Midbrain (tissue), 1 donor: ENCODE data around the gene F7.

Experiments
- DNase-seq: peaks from one replicate; lab custom pipeline; 2025; lab: John Stamatoyannopoulos, UW

F7 gene

DNA sequence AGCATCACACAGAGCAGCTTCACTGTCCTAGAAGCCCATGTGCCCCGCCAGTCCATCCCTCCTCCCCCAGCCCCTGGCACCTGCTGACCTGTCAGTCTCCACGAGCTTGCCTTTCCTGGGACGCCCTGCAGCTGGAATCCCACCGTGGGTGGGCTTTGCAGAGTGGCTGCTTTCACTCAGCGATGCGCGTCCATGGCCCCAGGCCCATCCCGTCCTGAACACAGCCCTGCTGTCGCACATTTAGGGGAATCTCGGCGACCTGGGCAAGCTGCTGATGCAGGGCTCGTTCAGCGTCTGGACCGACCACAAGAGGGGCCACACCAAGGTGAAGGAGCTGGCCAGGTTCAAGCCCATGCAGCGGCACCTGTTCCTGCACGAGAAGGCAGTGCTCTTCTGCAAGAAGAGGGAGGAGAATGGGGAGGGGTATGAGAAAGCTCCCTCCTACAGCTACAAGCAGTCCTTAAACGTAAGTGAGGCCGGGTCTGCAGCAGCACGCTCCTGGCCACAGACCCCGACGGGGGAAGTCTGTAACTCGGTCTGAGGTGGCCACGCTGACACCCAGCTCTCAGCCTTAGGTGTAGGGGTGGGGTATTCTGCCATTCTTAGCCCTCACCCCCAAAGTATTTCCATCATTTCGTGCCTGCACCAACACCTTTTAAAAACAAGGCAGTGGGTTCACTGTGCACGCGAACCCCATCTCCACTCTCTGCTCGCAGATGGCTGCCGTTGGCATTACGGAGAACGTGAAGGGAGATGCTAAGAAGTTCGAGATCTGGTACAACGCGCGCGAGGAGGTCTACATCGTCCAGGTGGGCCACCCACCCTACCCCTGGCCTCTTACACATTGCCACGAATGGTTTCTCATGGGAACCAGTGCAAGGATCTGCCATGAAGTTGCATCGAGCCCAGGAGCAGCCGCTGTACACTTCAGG is 18.3 kb upstream of the F7 start:
- no peak for DNase-seq

DNA sequence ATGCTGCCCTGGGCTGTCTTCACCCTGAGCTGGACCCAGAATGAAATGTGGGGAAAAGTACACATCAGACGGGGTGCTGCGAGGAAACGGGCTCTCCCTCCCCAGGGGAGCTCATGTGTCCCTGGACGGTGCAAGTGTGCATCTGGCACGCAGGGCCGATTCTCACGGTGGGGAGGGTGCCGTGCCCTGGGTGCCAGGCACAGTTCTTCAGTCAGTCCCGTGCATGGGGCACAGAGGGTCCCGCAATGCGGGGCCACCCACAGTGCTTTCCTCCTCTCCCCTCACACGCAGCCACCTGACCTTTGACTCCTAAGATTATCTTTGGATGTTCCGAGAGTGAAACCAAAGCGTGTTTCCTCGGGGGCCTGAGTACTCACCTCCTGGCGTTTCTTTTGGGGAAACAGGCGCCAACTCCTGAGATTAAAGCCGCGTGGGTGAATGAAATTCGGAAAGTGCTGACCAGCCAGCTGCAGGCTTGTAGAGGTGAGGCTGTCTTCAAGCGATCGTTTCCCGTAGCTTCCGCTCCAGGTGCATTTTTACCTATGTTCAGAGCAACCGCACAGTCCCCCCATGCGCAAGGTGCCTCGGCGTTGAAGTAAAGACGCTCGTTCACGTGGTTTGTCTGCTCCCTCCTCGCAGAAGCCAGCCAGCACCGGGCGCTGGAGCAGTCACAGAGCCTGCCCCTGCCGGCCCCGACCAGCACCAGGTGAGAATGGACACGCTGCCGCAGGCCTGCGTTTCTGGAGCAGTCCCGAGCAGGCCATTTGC is 17.5 kb upstream of the F7 start:
- DNase-seq: no peak

DNA sequence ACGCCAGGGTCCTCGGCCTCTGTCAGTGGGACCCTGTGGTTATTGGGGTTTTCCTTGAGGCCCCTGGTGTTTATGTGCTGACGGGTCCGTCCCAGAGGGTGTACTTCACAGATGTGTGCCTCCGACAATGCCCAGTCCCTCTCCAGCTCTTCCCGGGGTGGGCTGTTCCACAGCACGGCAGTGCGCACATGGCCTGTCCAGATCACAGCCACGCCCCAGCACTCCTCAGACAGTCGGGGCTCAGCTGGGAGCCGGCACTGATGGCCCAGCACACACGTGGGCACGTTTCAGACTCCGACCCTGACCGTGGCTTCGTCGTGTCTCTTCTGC is 16.9 kb upstream of the F7 start:
- DNase-seq: no peak

DNA sequence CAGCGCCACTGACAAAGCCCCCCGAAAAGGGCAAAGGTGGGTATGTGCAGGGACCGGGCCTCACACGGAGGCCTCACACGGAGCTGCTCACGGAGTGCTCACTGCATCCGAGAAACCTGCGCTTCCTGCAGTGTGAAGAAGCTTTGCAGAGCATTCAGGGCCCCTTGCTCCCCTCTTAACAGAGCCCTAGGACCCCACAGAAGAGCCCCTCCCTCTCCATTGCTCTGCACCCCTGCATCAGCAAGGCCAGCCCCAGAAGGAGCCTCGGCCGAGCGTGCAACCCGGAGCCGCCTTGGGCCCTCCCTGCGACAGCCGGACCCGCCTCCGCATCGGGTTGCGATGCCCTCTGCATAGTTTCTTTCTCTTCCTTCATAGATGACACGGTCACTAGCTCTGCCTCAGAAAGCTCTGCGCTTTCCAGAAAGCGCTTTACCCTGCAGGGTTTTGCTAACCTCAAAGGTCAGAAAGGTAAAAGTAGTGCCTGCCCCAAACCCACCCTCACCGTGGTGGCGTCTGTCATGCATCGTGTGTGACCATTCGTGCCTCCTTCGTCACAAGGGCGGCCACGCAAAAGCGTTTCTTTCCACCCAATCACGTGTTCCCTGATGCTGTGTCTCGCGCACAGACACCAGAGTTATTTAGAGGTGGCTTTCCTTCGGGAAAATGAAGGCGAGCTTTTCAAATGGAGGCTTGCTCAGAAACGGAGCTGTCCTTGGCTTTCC is 15.7 kb upstream of the F7 start:
- DNase-seq: no peak

- no peak for DNase-seq
Measured at GRCh38 chr13:113090415-113090770, 15.2 kb upstream of the F7 start.

GRCh38 chr13:113090806-113091205 is 14.8 kb upstream of the F7 start:
- DNase-seq: no peak

DNA sequence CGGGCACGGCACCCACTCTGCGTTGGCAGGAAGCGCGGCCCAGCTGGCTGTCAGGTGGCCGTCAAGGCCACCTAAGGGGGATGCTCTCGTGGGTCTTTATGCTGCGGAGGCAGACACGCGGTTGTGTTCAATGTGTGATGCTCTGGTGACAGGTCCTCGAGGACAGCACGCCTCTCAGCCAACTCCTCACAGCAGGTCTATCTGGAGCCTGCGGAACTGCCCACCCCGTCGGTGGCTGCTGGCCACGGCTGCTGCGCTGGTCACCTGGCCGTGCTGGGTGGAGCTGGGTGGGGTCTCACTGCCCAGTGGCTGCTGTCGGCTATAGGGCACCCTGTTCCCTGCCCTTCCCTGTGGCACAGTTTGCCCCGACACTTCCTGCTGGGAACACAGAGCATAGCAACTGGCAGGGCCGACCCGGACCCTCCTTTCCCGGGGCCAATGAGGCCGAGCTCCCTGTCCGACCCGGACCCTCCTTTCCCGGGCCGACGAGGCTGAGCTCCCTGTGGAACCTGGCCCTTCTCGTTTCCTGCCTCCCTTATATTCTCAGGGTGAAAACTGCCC is 14.3 kb upstream of the F7 start:
- DNase-seq: no peak

GRCh38 chr13:113091891-113092775 is 13.5 kb upstream of the F7 start:
- DNase-seq: no peak

GRCh38 chr13:113092776-113093579 is 12.6 kb upstream of the F7 start:
- no peak for DNase-seq

- no peak for DNase-seq
Measured at GRCh38 chr13:113093580-113094409, 11.8 kb upstream of the F7 start.

GRCh38 chr13:113094410-113094800 is 11.2 kb upstream of the F7 start:
- DNase-seq: no peak

GRCh38 chr13:113095146-113096051 is 10.2 kb upstream of the F7 start:
- DNase-seq: no peak

DNA sequence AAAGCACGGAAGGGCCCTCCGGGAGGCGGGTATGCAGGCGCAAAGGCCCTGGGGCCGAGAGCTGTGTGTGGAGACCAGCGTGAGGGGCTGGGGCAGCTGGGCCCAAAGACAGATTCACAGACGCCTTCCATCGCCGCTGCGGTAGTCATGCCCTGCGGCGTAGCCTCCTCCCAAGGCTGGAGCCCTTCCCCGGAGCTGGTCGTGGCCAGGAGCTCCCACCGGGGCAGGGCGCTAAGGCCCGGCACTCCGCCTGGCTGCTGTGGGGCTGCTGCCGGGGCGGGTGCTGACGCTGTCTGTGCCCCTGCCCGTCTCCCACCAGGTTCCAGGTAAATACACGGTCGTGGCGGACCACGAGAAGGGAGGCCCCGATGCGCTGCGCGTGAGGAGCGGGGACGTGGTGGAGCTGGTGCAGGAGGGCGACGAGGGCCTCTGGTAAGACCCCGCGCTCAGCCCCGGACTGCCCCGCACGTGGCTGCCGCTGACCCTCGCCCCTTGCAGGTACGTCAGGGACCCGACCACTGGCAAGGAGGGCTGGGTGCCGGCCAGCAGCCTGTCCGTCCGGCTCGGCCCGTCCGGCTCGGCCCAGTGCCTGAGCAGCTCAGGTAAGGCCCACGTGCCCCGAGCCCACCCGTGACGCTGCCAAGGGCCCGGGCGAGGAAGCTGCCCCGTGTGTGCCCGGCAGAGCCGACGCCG is 9.4 kb upstream of the F7 start:
- DNase-seq: no peak

DNA sequence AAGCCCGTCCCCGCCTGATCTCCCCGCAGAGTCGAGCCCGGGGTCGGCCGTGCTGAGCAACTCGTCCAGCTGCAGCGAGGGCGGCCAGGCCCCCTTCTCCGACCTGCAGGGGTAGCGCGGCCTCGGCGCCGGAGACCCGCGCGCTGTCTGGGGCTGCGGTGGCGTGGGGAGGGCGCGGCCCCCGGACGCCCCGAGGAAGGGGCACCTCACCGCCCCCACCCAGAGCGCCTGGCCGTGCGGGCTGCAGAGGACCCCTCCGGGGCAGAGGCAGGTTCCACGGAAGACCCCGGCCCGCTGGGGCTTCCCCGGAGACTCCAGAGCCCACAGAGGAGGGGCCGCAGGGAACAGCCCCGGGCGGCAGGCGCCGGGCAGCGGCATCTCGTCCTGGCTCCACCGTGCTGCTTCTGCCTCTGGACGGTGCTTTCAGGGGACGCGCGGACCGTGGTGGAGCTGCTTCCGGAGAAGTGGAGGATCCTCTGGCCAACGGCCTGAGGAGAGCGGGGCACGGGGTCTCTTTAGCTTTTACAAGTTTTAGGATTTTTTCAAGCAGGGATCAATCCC is 8.8 kb upstream of the F7 start:
- no peak for DNase-seq

DNA sequence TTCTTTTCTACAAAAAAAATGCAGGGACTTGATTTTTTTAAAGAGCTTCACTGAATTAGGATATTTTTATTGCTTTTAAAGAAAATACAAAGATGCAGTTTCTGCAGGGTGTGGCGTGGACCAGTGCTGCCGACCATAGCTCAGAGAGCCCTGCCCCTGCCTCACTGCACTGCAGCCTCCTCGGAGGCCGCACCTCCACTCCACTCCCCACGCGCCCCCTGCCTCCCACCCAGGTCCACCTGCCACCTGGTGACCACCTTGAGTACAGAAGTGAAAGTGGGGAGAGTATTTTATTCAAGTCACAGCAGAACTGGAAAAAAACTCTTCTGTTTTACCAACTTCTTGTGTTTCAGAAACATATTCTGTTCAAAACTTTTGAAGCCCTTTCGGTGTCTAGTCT is 7.9 kb upstream of the F7 start:
- DNase-seq: no peak

- DNase-seq: no peak
Measured at GRCh38 chr13:113098162-113098732, 7.3 kb upstream of the F7 start.

DNA sequence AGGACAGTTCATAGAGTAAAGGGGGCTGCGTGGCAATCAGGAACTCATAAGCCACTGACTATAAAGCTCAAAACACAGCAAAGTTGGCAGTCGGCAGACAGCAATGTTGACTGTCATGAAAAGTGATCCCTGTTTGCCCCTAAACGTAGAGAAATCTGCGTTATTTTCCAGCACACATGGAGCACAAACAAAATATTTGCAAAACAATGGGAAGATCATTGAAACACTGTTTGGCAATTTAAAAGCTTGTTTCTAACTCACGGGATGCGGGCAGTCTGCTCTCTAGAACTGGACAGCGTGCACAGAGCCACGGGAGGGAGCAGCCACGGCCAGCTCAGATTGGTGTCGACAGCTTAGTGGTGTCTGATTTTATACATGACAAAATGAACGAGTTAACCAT is 6.4 kb upstream of the F7 start:
- DNase-seq: no peak
